DMS53 treated with DMSO at 0.1 percent for 48 hours (cell line): ENCODE results near the gene ITGA7.

Experiments
- DNase-seq: peaks from one replicate; lab custom pipeline; 2025; ENCODE audit not compliant: unreplicated experiment; lab: John Stamatoyannopoulos, UW

The ITGA7 gene, protein sequence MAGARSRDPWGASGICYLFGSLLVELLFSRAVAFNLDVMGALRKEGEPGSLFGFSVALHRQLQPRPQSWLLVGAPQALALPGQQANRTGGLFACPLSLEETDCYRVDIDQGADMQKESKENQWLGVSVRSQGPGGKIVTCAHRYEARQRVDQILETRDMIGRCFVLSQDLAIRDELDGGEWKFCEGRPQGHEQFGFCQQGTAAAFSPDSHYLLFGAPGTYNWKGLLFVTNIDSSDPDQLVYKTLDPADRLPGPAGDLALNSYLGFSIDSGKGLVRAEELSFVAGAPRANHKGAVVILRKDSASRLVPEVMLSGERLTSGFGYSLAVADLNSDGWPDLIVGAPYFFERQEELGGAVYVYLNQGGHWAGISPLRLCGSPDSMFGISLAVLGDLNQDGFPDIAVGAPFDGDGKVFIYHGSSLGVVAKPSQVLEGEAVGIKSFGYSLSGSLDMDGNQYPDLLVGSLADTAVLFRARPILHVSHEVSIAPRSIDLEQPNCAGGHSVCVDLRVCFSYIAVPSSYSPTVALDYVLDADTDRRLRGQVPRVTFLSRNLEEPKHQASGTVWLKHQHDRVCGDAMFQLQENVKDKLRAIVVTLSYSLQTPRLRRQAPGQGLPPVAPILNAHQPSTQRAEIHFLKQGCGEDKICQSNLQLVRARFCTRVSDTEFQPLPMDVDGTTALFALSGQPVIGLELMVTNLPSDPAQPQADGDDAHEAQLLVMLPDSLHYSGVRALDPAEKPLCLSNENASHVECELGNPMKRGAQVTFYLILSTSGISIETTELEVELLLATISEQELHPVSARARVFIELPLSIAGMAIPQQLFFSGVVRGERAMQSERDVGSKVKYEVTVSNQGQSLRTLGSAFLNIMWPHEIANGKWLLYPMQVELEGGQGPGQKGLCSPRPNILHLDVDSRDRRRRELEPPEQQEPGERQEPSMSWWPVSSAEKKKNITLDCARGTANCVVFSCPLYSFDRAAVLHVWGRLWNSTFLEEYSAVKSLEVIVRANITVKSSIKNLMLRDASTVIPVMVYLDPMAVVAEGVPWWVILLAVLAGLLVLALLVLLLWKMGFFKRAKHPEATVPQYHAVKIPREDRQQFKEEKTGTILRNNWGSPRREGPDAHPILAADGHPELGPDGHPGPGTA

DNA sequence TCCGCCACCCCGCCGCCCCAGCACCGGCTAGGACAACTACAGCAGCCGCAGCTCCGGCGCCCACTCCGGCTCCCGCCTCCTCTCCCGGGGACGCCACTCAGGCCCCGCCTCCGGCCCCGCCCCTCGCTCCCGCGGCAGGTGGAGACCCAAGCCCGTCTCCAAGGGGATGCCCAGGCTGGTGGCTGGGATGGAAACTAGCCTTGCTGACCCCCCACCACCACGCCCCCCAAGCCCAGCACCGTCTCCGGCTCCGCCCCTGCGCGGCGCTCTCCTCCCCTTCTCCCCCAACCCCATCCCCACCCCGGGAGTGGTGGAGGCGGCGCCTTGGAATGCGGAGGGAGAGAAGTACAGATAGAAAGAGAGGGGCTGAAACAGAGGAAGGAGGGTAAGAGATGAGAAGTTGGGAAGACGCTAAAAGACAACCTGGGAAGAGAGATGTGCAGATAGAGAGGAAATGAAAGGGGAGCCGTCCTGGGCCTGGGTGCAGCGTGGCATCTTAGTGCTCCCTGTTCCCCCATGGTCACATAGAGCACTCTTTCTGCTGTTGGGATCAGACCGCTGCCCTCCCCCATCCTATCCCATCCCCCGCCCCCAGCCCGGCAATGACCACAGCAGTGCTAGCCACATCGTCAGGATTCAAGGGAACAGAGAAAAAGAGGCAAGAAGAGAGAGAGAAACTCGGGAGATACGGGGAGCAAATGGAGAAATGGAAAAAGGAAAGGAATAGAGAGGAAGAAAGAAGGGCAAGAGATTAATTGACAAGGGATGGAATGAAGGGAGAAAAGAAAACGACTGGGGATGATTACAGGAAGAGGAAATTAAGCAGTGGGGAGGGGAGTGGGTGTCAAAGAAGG is at the start of gene ITGA7:
ITGA7 (minus strand) TSS at position 64 of the 854 bp plus-strand sequence. CDS start 222 bp downstream, outside the sequence.
- peak; percentile 12 for DNase-seq

DNA sequence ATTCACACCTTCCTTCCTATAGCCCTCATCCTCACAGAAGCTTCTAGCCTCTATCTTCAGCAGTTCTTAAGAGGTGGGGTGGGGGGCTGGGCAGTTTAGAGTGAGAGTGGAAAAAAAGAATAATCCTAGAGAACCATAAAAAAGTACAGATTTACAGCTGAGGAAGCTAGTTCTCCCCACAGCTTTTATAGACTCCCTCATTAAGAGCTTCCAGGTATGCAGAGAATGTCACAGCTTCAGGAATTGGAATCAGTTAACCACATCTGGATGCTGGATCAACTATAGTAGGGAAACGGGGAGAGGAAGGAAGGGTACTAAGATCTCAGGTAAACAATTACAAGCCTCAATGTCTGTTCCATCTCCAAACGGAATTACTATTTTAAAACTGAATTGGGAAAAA is 47.5 kb upstream of the ITGA7 start:
- no peak for DNase-seq

DNA sequence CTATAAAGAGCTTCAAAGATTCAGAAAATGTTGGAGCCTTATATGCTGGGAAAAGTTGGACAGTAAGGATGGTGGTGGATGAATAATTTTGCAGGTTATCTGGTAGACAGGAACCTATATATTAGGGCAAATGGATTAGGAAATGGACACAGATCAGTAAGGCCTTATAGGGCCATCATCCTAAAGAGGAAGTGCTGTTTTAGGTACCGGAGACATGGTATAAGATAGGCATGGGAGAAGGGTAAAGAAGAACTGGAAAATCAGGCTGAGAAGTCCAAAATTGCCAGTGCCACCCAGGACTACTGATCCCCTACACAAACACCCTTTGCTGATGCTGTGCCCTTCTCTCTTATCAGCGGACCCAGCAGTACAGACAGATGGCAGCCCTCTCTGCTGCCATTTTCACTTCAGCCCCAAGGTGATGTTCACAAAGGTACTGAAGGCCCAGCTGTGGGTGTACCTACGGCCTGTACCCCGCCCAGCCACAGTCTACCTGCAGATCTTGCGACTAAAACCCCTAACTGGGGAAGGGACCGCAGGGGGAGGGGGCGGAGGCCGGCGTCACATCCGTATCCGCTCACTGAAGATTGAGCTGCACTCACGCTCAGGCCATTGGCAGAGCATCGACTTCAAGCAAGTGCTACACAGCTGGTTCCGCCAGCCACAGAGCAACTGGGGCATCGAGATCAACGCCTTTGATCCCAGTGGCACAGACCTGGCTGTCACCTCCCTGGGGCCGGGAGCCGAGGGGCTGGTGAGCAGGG is 40.7 kb upstream of the ITGA7 start:
- no peak for DNase-seq

DNA sequence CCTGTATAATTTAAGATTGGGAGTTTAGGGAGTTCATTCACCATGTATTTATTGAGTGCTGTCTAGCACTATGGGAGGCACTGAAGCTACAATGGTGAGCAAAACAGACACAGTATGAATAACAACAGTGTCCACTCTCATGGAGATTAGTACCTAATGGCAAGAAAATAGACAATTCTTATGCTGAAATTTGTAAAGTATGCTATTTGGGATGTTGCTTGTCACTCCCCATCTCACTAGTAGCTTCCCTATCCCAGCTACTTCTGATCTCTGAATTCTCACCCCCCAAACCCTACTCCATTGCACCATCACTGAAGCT is 39.2 kb upstream of the ITGA7 start:
- no peak for DNase-seq

DNA sequence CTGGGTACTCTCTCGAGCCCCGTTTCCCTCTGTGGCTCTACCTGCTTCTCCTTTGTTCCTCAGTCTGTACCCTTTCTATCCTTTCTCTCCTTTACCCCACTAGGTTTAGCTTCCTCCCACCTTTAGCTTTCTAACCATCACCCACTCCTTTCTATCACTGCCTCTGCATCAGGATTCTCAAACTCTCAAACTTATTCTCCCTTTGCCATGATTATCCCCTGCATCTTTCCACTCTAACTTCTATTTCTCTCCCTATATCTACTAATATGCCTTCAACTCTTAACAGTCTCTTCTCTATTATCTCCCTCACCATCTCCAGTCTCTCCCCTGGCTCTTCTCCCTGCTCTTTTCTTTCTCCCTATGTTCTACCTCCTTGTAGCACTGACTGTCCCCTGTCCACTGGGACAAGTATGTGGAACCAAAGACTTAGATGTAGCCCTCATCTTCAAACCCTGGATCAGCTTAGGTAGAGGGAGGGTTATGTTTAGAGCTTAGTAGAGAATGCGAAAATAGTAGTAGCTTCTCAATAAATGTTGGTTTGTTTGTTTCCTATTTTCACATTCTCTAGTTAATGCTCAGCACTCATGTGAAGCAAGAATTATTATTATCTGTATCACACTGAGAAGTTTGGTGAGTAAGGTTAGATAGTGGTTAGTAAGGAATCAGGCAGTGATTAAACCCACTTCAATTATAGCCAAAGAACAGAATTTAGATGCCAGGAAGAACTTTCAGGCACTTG is 38.6 kb upstream of the ITGA7 start:
- no peak for DNase-seq

DNA sequence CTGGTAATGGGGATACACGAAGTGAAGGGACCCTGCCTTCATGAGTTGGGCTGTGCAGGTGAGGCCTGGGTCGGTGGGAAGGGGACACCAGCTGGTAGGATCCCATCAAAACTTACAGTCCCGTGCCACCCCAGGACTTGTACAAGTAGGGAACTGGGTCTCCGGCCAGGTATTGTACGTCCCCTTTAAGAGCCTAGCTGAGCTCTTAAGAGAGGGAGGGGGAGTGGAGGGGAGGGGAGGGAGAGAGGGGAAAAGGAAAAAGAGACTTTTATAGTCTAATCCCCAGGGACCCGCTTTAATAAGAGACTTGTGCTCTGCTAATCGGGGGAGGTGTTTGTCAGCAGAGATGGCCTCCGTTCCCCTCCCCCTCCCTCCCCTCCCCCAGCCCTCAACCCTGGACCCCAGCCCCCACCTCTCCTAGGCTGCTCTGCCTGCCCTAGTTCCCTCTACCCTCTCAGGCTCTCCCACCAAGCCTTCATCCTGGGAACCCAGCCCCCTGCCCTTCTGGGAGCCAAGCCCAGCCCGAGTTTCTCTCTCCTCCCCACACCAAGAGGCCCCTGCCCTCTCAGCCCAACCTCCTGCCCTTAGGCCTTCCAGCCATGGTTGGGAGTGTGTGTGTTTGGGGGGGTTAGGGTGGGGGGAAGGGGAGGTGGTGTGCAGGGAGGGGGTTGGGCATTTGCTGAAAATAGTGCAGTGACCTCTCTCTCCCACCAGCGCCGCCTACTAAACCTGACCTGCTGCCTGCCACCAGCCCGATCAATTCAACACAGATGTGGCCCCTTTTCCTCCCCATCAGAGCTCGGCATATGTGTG is 37.9 kb upstream of the ITGA7 start:
- DNase-seq: no peak

DNA sequence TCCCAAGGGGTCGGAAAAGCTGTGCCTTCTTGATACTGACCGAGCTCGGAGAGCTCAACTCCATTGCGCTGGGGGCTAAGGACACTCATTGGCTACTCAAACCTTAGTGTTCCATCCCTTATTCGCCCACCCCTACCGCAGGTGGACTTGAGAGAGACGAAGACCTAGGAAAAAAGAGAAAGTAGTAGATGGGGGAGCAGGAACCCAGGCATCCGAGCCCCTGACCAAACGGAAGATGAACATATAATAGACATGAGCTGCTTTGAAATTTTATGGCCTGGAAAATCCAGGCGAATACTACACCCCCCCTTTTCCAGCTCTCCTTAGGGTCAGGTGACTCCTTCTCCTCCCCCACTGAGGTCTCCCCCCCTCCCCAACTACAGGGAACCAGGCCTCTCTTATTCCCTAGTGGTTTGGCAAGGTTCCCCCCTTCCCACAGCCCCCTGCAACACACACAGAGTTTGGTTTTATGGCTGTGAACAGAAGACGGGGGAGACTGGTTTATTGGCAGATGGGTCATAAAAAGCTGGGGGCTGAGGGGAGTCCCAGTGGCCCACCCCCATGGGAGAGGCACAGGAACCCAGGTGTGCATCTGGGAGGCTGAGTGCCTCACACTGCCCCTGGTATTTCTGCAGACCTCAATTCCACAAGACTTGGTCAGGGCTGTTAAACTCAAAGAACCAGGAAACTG is 36.8 kb upstream of the ITGA7 start:
- no peak for DNase-seq

DNA sequence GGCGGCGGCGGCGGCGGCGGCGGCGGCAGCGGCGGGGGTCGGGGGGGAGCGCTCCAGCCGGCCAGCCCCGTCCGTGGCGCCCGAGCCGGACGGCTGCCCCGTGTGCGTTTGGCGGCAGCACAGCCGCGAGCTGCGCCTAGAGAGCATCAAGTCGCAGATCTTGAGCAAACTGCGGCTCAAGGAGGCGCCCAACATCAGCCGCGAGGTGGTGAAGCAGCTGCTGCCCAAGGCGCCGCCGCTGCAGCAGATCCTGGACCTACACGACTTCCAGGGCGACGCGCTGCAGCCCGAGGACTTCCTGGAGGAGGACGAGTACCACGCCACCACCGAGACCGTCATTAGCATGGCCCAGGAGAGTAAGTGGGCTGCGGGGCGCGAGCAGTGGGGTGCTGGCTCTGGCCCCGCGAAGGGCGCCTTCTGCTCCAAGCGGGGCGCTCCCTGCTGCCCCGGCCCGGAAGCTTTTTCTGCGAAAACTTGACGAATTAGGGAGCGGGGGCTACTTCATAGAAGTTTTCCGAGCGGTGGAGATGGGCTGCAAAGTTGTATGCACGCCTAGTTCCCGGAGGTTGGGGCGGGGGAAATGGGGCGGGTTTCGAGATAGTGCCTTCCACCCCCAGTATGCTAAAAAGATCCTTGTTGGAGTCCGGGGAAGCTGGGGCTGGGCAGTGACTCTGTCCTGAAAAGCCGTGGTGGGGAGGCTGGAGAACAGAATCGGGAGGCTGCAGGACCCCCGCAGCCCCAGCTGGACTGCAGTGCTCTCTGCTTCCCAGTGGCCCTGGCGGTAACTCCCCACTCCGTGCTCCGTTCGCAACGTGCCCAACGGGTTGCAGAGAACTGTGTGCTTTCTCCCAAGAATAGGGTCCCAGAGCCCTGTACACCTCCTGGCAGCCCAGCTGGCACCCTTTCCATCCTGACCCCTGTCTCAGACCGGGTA is 36.0 kb upstream of the ITGA7 start:
- DNase-seq: peak; percentile 23

DNA sequence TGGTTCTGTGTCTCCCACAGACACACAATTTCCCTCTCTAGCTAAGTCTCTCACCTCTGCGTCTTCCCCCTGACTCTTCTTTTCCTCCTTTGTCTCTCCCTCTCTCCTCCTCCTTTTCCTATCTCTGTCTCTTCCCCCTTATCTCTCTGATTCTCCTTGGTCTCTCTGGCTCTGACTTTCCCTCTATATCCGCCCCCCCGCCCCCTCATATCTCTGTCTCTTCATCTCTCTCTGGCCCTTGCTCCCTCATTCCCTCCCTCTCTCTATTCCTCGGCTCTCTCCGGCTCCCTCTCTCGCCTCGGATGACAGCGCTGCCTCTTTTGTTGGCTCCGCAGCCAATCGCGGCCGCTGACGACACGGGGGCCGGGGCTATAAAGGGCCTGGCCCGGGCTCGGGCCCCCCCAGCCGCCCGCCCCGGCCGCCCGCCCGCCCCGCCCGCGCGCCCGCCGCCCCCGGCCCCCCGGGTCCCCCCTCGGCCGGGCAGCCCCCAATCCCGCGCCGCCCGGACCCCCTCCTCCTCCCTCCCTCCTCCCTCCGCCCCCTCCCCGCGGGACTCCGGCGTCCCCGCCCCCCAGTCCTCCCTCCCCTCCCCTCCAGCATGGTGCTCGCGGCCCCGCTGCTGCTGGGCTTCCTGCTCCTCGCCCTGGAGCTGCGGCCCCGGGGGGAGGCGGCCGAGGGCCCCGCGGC is 35.2 kb upstream of the ITGA7 start, which contains the start of gene GDF11:
GDF11 (plus strand) TSS at position 404 of the 687 bp plus-strand sequence; CDS start at position 599, 195 bp downstream.
- DNase-seq: peak; percentile 67

DNA sequence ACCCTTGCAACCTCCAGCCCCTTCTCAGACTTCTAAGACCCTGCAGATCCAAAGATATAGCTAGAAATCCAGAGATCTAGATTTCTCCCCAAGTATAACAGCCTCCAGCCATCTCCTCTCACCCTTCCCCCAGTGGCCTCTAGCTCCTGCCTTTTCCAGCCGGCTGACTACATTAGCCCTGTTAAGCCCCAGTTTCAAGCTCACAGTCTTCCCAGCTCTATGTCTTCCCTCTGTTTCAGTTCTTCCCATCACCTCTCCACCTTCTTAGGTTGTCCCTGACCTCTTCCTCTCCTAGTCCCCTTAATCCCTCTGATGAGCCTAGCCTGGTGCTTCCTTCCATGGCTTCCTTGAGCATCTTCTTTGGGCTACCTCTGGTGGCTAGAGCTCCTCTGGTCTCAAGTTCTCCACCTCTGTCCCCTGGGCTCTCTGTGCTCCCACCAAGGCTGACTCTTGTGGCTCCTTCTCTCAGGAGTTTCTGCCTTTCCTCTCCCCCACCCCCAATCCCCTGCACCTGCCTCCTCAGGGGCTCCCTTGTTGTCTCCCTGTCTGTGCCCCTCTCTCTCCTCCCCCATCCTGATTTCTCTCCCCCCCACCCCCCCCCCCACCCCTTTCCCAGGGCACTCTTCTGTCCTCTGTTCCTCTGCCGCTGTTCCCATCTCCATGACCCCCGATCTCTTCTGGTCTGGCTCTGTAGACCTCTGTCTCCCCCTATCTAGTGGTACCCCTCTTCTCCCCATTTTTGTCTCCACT is 34.4 kb upstream of the ITGA7 start:
- no peak for DNase-seq

DNA sequence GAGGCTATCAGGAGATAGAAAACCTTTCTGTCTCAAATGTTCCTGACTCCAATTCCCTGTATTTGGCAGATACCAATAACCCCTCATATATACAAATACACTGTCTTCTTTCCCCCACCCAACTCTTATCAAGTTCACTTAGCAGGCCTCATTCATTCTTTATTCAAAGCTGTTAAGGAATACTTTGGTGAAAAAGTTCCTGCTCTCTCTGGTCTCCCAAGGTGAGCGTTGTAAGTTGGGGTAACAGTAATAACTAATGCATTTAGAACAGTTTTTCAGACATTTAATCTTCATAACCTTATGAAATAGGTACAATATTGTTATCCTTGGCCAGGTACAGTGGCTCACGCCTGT is 31.3 kb upstream of the ITGA7 start:
- DNase-seq: no peak

DNA sequence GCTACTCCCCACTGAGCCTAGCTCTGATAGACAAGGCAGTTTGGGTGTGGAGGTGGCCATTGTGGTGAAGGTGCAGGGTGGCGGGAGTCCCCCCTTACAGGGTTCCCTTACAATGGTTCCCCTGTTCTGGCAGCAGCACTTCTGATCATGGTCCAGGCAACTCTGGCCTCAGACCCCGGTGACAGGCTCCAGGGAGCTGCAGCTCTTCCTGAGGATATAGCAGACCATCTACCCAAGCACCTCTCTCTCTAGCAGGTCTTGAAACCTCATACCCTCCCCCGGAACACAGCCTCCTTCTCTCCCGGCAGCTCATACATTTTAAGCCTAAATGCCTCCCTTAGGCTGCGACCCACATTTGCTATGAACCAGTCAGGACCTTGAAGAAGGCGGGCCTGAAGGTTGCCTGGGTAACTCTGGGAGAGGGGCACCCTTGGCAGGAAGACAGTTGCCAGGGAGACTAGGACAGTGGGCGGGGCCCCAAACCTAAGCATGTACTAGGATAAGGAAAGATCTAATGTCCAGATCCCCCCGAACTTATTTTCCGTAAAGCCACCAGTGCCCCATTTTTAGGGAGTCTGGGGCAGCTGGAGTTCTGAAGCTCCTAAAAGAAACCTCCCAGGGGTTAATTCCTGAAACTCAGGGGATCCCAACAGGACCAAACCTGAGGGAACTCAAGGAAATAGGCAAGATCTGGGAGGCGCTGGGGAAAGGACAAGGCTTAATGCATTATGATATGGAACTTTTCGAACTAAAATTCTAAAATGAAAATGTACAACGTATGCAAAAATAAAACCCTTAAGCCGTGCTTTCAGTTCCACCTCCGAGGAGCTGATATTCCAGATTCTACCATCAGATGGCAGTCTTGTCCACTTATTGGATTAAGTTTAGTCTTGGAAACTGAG is 30.7 kb upstream of the ITGA7 start:
- peak; percentile 79 for DNase-seq

DNA sequence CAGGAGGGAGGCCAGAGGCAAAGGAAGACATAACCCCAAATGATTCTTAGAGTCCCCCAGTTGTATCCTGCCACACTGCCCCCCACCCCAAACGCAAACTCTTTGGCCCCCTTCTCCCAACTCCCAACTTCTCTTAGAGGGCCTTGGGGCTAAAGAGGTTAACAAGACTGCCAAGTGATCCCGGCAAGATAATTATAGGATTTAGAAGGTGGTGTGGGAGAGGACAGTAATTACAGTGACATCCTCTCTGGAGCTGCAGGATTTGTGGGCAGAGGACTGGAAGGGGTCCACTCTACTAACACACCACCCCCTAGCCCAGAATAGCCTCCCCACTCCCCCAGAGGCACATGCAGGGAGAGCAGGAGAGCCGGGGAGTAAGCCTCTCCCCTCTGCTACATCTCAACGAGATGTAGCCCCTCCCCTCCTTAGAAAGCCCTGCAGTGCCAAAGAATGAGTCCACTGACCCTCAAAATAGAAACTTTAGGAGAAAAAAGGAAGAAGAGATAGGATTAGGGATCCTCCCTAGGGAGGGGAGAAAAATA is 29.9 kb upstream of the ITGA7 start:
- DNase-seq: no peak
